Stromal cell of bone marrow (primary cell): ENCODE measurements around the gene DENND1A.

Source experiments
- DNase-seq: peaks from one replicate; pipeline ENCODE4 v3.0.0-alpha.2; 2012; ENCODE audit warnings: low read depth

DENND1A gene

GRCh38 chr9:123568691-123569688 lies 360.9 kb downstream of the DENND1A start:
- DNase-seq: peak; percentile 13

DNA sequence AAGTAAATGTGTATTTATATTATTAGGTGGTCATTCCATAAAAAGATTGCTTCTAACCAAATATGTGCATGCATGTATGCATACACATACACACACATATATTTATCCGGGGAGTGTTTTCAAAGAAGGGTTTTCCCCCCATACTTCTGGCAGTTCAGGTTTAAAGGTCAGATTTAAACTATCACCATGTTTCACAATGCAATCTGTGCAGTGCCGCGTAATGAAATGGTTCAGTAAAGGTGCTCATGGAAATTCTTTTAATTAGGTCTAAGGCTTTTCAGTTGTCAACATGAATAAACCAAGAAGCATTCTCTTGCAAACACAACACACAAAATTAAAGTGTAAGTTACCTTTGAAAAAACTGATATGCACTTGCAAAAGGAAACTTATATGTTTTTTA lies 362.9 kb downstream of the DENND1A start:
- no peak for DNase-seq

GRCh38 chr9:123564652-123565051 lies 365.3 kb downstream of the DENND1A start:
- no peak for DNase-seq

DNA sequence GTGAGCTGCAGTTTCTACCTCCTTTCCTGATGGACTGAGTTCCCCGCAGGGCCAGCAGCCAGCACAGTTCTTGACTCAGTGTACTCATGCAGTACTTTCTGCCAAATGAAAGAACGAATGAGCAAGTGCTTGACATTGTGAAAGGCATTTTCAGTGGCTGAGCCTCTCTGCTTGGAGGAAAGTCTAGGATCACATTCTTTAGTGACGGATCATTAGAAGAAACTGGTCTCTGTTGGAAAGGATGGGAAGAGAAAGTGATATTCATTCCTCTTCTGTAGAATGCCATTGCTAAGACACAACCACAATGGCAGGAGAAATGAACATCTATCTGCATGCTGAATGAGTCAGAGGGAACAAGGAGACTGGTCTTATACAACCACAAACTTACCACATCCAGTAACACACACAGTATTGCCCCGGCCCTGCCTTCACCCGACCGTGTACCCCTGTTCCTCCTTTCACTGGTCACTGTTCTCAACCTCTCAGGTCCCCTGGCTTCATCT lies 367.0 kb downstream of the DENND1A start:
- peak; percentile 89 for DNase-seq

DNA sequence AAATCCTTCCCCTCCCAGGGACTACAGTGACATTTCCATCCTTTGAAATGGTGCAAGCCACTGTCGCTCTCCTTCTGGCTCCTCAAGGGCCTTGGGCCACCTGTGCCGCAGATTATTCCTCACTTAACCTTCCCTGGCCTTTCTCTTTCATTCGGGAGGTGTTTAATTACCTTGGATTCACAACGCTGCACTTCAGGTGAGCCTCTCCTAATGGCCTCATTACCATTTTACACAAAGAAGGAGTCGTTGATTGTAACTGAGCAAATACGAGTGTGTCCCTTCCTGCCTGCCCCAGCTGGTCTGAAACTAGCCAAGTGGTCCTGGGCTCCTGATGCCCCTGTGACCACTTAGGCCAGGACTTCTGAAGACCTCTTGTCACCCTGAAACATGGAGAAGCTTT lies 368.9 kb downstream of the DENND1A start:
- DNase-seq: no peak

DNA sequence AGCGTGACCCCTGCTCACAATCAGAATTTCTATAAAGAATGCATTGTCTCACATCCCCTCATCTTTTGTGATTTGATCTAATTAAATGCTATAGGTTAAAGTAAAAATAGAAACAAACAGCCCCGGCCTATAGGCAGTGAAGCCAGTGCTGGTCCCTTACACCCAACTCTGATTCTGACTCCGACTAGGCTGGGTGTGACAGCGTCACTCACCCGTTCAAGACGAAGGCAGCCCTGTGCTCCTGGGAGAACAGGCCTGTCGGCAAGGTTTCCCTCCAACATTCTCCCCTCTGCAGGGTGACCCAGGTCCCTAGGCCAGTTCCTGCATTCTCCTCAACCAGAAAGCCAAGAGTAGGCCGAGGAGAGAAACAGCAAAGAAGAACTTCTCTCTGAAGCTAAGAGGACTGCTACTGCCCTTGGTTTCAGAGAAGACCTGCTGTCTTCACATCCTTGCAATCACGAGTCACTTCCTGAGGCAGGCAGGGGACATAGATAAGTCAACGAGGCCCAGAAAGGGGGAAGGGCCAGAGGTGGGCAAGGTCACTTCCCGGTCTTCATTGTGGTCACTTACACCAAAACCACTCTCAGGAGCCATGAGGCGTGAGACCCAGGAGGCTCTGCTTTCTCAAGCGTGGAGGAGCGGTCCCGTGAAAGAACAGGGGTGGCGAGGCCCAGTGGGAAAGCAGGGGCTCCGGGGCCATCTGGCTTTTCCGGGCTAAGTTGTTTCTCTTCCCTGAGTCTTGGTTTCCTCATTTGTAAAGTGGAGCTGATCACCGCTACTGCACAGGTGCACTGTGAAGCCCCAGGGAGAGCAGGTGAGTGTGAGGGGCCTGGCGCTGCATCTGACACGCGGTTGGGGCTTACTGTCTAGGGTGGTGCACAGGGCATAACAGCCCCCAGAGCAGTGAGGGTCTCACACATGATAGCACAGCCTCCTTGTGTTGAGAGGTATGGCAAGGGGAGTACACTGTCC lies 373.2 kb downstream of the DENND1A start:
- no peak for DNase-seq

- no peak for DNase-seq
Measured at GRCh38 chr9:123555646-123556045, 374.3 kb downstream of the DENND1A start.

DNA sequence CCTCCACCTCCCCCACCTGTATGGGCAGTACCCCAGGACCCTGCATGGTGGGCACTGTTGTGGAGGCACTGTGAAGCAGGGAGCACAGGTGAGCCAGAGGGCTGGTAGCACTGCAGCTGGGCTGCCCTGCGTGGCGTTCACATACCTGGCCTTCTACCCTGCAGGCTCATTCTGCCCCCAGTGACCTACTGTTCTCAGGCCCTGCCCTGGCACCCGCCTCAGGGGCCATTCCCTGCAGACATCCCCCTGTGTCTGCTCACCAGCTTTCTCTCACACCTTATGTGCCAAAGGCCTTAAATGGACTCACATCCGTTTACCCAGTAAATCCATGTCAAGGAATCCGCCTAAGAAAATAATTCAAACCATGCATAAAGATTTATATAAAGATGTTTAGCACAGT lies 377.4 kb downstream of the DENND1A start:
- no peak for DNase-seq

DNA sequence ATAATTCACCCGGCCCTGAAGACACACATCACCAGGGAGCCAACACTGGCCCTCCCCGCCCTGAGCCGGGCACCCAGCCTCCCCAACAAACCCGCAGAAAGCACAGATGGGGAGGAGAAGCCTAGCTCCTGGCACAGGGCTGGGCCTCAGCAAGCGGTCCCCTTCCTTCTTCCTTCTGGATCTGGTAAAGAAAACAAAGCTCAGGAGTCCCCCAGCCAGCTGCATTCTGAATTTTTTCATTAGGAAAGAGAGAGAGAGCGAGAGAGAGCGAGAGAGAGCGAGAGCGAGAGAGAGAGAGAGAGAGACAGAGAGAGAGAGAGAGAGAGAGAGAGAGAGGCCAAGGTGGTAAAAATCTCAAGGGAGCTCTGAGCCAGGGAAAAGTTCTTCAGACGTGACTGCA lies 378.2 kb downstream of the DENND1A start:
- no peak for DNase-seq

DNA sequence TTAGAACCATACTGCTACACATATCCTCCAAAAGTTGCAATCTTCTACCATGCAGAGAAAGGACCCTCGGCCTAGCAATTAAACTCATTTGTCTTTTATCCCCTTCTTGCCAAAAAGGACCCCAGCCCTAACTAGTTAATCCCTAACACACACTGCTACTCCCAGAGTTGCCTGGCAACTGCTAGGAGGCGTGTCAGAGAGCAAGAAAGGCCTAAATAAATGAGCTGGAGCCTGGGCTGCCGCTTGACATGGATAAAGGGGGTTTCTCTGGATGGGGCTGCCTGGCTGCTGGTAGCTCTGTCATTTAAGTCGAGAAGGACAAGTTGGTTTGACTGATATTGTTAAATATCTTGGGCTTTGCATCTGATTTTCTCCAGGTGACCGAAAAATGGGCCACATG lies 379.1 kb downstream of the DENND1A start:
- DNase-seq: no peak

DNA sequence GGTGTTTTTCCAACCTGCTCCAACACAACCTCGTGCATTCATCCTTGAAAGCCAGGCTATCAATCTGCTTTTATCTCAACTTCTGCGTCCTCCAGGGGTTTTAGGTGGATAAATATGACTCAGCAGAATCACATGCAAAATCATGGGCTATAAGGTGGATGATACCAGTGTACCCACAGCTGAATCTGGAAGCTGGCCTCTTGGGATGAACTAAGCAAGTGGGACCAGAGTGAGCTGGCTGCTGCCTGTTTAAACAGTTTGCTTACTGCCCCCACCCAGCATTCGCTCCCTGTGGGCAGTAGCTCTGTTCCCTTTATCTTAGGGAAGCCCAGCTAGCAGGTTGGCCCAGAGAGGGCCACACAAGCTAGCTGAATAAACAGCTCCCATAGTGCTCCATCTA lies 379.9 kb downstream of the DENND1A start:
- no peak for DNase-seq

GRCh38 chr9:123548741-123549545 lies 381.0 kb downstream of the DENND1A start:
- DNase-seq: no peak

GRCh38 chr9:123544007-123544827 lies 385.7 kb downstream of the DENND1A start:
- no peak for DNase-seq

DNA sequence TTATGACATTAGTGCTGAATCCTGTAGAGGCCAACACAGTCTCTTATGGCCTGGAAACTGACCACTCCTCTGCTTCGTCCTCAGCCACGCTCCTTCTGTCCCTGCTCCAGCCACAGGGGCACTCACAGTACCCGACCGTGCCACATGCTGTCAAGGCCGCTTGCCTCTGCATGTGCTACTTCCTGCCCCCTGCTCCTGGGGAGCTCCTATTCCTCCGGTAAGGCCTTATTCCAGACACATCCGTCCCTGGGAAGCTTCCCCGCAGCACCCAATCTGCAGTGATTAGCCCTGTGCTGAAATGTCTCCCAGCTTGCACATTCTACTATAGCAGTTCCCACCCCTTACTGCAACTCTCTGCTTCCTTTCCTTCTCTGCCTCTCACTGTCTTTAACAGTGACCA lies 386.4 kb downstream of the DENND1A start:
- DNase-seq: no peak

- DNase-seq: no peak
Measured at GRCh38 chr9:123542435-123543225, 387.3 kb downstream of the DENND1A start.

DNA sequence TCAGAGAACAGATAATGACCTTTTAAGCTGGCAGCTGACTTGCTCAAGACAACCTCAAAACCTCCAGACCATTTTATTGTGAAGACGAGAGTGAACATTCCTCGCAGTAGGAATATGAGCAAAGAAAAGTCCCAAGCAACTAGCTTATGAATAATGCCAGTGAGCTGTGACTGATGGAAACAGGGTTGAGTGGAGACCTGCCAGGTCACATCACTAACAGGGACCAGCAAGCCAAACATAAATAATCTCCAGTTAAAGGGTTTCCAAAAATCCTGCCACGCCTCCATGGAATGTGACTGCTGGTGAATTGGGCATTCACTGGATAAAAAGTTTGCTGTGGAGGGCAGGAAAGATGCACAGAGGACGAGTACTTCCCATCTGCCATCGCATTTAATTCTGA lies 388.5 kb downstream of the DENND1A start:
- no peak for DNase-seq

GRCh38 chr9:123540457-123540856 lies 389.5 kb downstream of the DENND1A start:
- no peak for DNase-seq

DNA sequence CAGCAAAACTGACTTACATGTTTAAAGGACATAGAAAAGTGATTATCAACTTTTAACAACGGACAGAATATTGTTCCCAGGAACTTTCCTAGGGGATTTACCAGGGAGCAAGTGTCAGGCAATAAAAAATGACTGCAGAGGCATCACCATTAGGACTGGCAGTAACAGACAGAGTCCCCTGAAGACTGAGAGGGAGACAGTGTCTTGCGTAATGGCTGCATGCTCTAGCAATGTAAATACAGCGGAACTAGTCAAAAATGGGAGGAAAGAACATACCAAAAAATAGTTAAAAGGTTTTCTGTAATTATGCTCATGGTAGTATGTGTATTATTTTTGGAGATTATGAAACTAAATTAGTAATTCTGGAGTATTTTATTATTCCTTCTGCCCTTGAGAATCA lies 392.1 kb downstream of the DENND1A start:
- no peak for DNase-seq

- no peak for DNase-seq
Measured at GRCh38 chr9:123536455-123536868, 393.5 kb downstream of the DENND1A start.

- DNase-seq: no peak
Measured at GRCh38 chr9:123534336-123534735, 395.6 kb downstream of the DENND1A start.
